HEK293 (cell line): ENCODE measurements around the gene SLC25A39.
A peak's percentile ranks its signal among the peaks of the same experiment; 100 is the strongest.

Experiments used
- CTCF ChIA-PET: fragments of 350-600 bp; formaldehyde crosslinking; extraction: SDS; loops from one replicate; lab custom pipeline; 2021; ENCODE audit warnings: antibody characterized with exemption; lab: Yijun Ruan, JAX
- POLR2A ChIA-PET: fragments of 300-600 bp; formaldehyde crosslinking; extraction: SDS; loops from one replicate; lab custom pipeline; 2020; ENCODE audit warnings: antibody characterized with exemption, inconsistent platforms; lab: Yijun Ruan, JAX
- H3K27ac ChIP-seq: fragments of 200-500 bp; sonication (Bioruptor generic); 2 replicates; pipeline ENCODE4 v1.5.1; 2014; ENCODE audit warnings: low read depth, low read length, control low read depth, inconsistent platforms; ENCODE audit errors: extremely low read depth
- H3K36me3 ChIP-seq, 2 experiments: fragments of 200-500 bp in 1 of 2; sonication (Bioruptor generic) in 1 of 2; 1 replicate in 1 of 2; 2 replicates in 1 of 2; pipeline ENCODE4 v1.5.1; 2014 to 2017; ENCODE audit warnings: inconsistent platforms in 2 of 2, low read length in 2 of 2; ENCODE audit not compliant: control insufficient read depth in 2 of 2, insufficient read depth in 1 of 2
- H3K4me1 ChIP-seq: fragments of 200-500 bp; sonication (Bioruptor generic); 2 replicates; pipeline ENCODE4 v1.5.1; 2014; ENCODE audit warnings: mild to moderate bottlenecking, low read length, inconsistent platforms; ENCODE audit not compliant: control insufficient read depth, insufficient read depth
- H3K4me3 ChIP-seq: 2 replicates; pipeline ENCODE4 v1.5.1; 2011; ENCODE audit warnings: low read depth, mild to moderate bottlenecking, control low read depth, low read length, moderate library complexity
- H3K9me3 ChIP-seq: fragments of 200-500 bp; sonication (Bioruptor generic); 2 replicates; pipeline ENCODE4 v1.5.1; 2014; ENCODE audit warnings: low read depth, low read length, inconsistent platforms; ENCODE audit not compliant: control insufficient read depth, insufficient read depth
- PATZ1 ChIP-seq: fragments of 450-650 bp; formaldehyde crosslinking; IDR thresholded peaks from 2 replicates; pipeline ENCODE4 v1.5.1; 2016; ENCODE audit warnings: missing biosample characterization, missing genetic modification characterization
- SCRT1 ChIP-seq: fragments of 450-650 bp; formaldehyde crosslinking; IDR thresholded peaks from 2 replicates; pipeline ENCODE4 v1.5.1; 2016; ENCODE audit warnings: missing biosample characterization, missing genetic modification characterization, borderline replicate concordance
- SCRT2 ChIP-seq: fragments of 450-650 bp; formaldehyde crosslinking; IDR thresholded peaks from 2 replicates; pipeline ENCODE4 v1.5.1; 2016; ENCODE audit warnings: missing biosample characterization, missing genetic modification characterization
- SP7 ChIP-seq: fragments of 450-650 bp; formaldehyde crosslinking; IDR thresholded peaks from 2 replicates; pipeline ENCODE4 v1.5.1; 2016; ENCODE audit warnings: missing biosample characterization, missing genetic modification characterization
- TSHZ1 ChIP-seq: fragments of 450-650 bp; formaldehyde crosslinking; IDR thresholded peaks from 2 replicates; pipeline ENCODE4 v1.5.1; 2016; ENCODE audit warnings: missing biosample characterization, missing genetic modification characterization, borderline replicate concordance
- ZFP37 ChIP-seq: fragments of 450-650 bp; formaldehyde crosslinking; IDR thresholded peaks from 2 replicates; pipeline ENCODE4 v1.5.1; 2016; ENCODE audit warnings: missing biosample characterization, missing genetic modification characterization
- ZNF121 ChIP-seq: fragments of 450-650 bp; formaldehyde crosslinking; IDR thresholded peaks from 2 replicates; pipeline ENCODE4 v1.5.1; 2016; ENCODE audit warnings: missing biosample characterization, missing genetic modification characterization
- ZNF157 ChIP-seq: fragments of 450-650 bp; formaldehyde crosslinking; IDR thresholded peaks from 2 replicates; pipeline ENCODE4 v1.5.1; 2016; ENCODE audit warnings: missing biosample characterization, missing genetic modification characterization
- ZNF18 ChIP-seq: fragments of 450-650 bp; formaldehyde crosslinking; IDR thresholded peaks from 2 replicates; pipeline ENCODE4 v1.5.1; 2016; ENCODE audit warnings: missing biosample characterization, missing genetic modification characterization
- ZNF280C ChIP-seq: fragments of 450-650 bp; formaldehyde crosslinking; IDR thresholded peaks from 2 replicates; pipeline ENCODE4 v1.5.1; 2016; ENCODE audit warnings: missing biosample characterization, missing genetic modification characterization
- ZNF302 ChIP-seq: fragments of 450-650 bp; formaldehyde crosslinking; IDR thresholded peaks from 2 replicates; pipeline ENCODE4 v1.5.1; 2016; ENCODE audit warnings: missing biosample characterization, missing genetic modification characterization, low read depth
- ZNF416 ChIP-seq: fragments of 450-650 bp; formaldehyde crosslinking; IDR thresholded peaks from 2 replicates; pipeline ENCODE4 v1.5.1; 2016; ENCODE audit warnings: missing biosample characterization, missing genetic modification characterization
- ZNF449 ChIP-seq: fragments of 450-650 bp; formaldehyde crosslinking; IDR thresholded peaks from 2 replicates; pipeline ENCODE4 v1.5.1; 2017; ENCODE audit warnings: missing biosample characterization, mild to moderate bottlenecking, missing genetic modification characterization, moderate library complexity
- ZNF48 ChIP-seq: fragments of 450-650 bp; formaldehyde crosslinking; IDR thresholded peaks from 2 replicates; pipeline ENCODE4 v1.5.1; 2016; ENCODE audit warnings: missing biosample characterization, missing genetic modification characterization
- ZNF664 ChIP-seq: fragments of 450-650 bp; formaldehyde crosslinking; IDR thresholded peaks from 2 replicates; pipeline ENCODE4 v1.5.1; 2016; ENCODE audit warnings: missing biosample characterization, missing genetic modification characterization
- ZNF747 ChIP-seq: fragments of 450-650 bp; formaldehyde crosslinking; IDR thresholded peaks from 2 replicates; pipeline ENCODE4 v1.5.1; 2016; ENCODE audit warnings: missing biosample characterization, missing genetic modification characterization

SLC25A39 gene

GRCh38 chr17:44351464-44351863 lies 26.8 kb upstream of the SLC25A39 start:
- ChIA-PET POLR2A (interaction anchor here (0.7 to 1.6 kb wide), 2 partner anchors 130 to 144 kb away, joined by 4 read pairs; no protein-coding TSS in a partner anchor), CTCF (interaction anchor here (1.0 to 3.0 kb wide), 14 partner anchors 9 to 408 kb away, joined by 3 to 21 read pairs (median 9); partner anchors contain the start of genes ASB16 and FAM171A2)

GRCh38 chr17:44350733-44351226 lies 26.2 kb upstream of the SLC25A39 start:
- no peaks in the 10 kb centered on the region for H3K4me1 ChIP-seq
- H3K27ac ChIP-seq = no peak overlapping the region
- POLR2A ChIA-PET = interaction anchor here (0.7 to 1.6 kb wide), 2 partner anchors 130 to 144 kb away, joined by 4 read pairs; no protein-coding TSS in a partner anchor
- CTCF ChIA-PET = interaction anchor here (0.7 to 3.0 kb wide), 22 partner anchors 9 to 407 kb away, joined by 3 to 21 read pairs (median 6); partner anchors contain the start of genes ASB16 and FAM171A2
- H3K36me3 ChIP-seq = peaks cover 0 to 55% of the 10 kb centered on the region in 2 experiments; a peak in 1 of 3 replicates
- no peaks in the 10 kb centered on the region for H3K9me3 ChIP-seq
- H3K4me3 ChIP-seq = no peak overlapping the region
- TF ChIP-seq PATZ1 (tag by site-specific recombination) (peak; percentile 36; the same call in 1 of the 2 replicates), ZNF48 (tag by site-specific recombination) (no peak), SCRT2 (tag by site-specific recombination) (peak; percentile 77), SCRT1 (no peak), ZNF157 (no peak), ZFP37 (0 out of 2 replicates have a peak, but pooled peaks have one; percentile 54), ZNF416 (tag by site-specific recombination) (no peak), TSHZ1 (no peak), SP7 (tag by site-specific recombination) (0 out of 2 replicates have a peak, but pooled peaks have one; percentile 21)

More at GRCh38 chr17:44351464-44351863, 26.8 kb upstream of the SLC25A39 start:
- Histone ChIP-seq H3K36me3 (peaks cover 0 to 56% of the 10 kb centered on the region in 2 experiments; a peak in 1 of 3 replicates), H3K27ac (no peak overlapping the region), H3K4me3 (no peak overlapping the region), H3K4me1 (no peaks in the 10 kb centered on the region), H3K9me3 (no peaks in the 10 kb centered on the region)
- TF ChIP-seq ZNF121 (no peak), ZNF302 (tag by site-specific recombination) (no peak), ZNF664 (tag by site-specific recombination) (no peak), ZNF280C (no peak), ZNF18 (tag by site-specific recombination) (no peak), ZFP37 (no peak), ZNF449 (no peak), ZNF747 (tag by site-specific recombination) (no peak)
